ENCODE results near the gene KIRREL3.

The KIRREL3 gene

DNA sequence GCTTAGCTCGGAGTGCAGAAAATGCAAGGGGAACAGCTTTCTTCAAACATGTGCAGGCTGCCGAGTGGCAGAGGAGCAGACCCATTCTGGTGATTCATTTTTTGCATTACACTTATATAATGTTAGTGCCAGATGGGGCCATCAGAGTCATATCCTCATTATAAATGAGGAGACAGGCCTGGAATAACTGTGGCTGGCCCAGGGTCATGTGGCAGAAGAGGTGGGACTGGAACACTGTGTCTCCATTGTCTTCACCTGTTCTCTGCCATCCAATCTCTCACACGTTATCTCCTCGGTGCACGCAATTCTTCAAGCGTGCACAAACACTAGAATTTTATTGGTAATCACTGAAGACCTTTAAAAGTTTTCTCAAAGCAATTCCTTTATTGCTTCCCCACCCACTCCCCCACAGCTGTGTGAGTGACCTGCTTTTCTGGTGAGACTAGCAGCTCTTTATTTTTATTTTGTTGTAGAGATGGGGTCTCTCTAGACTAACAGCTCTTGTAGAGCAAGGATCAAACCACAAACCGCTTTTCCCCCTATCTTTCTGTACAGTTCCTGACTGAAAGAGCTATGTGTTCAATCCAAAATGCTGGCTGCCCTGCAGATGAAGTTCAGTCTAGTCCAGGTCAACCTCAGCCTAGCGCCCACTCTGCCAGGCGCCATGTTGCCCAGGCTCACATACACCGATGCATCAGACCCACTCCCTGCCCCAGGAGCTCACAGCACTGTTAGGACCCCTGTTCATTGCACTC is 569.8 kb downstream of the KIRREL3 start:
- no peak for DNase-seq

- DNase-seq, result no peak
Measured at GRCh38 chr11:126426820-126427749, 573.5 kb downstream of the KIRREL3 start.

DNA sequence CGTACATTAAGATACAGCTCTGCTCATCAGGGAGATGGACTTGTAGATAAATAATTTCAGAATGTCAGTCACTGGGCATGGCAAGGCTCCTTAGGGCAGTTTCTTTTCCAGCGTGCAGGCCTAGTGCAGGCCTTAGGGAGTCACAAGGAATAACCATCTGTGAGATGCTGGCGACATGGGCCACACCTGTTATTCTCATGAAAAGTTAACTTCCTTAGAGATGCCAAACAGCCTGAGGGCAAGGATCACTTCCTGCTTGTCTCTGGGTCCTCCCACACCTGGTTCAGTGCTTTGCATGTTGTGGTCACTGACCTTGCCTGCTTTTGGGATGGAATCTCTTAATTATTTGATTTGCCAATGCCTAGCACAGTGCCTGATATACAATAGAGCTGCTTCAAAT is 574.5 kb downstream of the KIRREL3 start:
- no peak for DNase-seq

- no peak for DNase-seq
Measured at GRCh38 chr11:126424471-126425039, 576.0 kb downstream of the KIRREL3 start.

DNA sequence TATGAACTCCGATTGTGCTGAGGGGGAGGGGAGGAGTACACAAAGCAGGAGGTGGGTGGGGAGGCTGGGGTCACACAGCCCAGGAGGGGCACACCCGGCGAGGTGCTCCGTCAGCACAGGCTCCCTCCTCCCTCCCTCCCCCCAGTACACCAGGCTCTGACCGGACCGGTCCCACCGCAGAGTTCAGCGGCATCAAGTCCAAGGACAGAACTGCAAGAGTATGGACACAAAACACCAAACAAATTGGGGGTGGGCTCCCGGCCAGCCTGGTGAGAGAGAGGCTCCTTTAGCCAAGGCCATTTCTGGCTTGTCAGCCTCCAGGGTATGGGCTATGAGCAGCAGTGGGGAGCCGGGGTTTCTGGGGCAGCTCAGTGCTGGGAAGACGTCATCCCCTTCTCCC is 576.8 kb downstream of the KIRREL3 start:
- DNase-seq, result no peak

- no peak for DNase-seq
Measured at GRCh38 chr11:126423154-126423553, 577.4 kb downstream of the KIRREL3 start.

DNA sequence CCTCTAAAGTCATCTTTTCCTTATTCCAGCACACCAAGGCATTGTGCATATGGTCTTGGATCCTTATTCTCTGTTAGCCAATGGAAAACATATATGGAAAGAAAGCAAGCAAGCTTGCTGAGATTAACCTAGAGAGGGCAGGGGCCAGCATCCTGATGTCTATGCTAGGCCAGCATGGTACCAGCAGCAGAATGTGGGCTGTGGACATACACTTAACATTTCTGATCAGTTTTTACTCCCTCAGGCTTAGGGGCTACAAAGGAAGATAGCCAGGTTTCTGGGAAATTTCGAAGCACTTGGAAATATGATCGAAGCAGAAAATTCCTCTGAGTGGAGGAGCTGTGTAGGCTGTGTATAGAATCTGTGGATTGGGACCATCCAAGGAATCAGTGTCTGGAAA is 578.1 kb downstream of the KIRREL3 start:
- no peak for DNase-seq

- no peak for DNase-seq
Measured at GRCh38 chr11:126421271-126421671, 579.3 kb downstream of the KIRREL3 start.

GRCh38 chr11:126420698-126421256 is 579.8 kb downstream of the KIRREL3 start:
- no peak for DNase-seq

- peak; percentile 59 for DNase-seq
Measured at GRCh38 chr11:126419801-126420697, 580.5 kb downstream of the KIRREL3 start.

- no peak for DNase-seq
Measured at GRCh38 chr11:126418887-126419286, 581.7 kb downstream of the KIRREL3 start.

DNA sequence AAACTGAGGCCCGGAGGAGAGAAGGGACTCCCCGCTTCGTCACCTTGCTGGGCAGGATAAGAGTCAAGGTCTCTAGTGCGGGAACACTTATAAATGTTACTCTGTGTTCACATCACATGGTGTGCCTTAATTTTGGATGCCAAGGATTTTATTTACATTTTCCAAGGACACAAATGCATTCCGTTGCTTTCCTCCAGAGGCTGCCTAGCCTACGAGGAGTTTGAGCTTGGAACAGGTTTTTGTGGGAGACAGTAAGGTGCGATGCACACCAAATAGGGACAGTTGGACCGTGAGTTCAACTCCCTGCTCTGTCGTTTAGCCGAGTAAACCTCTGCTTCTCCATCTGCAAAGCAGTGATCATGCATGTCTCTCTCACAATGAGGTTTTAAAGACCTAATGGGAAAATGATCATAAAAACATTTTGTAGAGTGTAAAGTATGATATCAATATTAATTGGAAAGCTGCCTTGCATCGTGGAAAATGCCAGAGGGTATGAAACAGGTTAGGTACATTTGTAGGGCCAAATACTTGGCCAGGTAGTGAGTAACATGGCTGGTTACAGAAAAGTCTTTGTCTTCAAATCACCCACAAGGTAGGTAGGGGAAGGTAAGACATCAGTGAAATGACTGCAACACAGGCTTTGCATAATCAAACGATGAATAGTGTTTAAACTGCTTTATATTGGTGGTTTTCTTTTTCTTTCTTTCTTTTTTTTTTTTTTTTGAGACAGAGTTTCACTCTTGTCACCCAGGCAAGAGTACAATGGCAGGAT is 583.3 kb downstream of the KIRREL3 start:
- no peak for DNase-seq

- DNase-seq, result peak; percentile 89
Measured at GRCh38 chr11:126416542-126417090, 584.0 kb downstream of the KIRREL3 start.

- DNase-seq, result peak; percentile 87
Measured at GRCh38 chr11:126415669-126416420, 584.7 kb downstream of the KIRREL3 start.

- peak; percentile 98 for DNase-seq
Measured at GRCh38 chr11:126415128-126415527, 585.4 kb downstream of the KIRREL3 start.

GRCh38 chr11:126414615-126415014 is 586.0 kb downstream of the KIRREL3 start:
- no peak for DNase-seq

- no peak for DNase-seq
Measured at GRCh38 chr11:126413843-126414405, 586.6 kb downstream of the KIRREL3 start.

GRCh38 chr11:126413426-126413825 is 587.1 kb downstream of the KIRREL3 start:
- no peak for DNase-seq

- DNase-seq, result no peak
Measured at GRCh38 chr11:126411971-126412381, 588.6 kb downstream of the KIRREL3 start.

GRCh38 chr11:126410649-126411048 is 589.9 kb downstream of the KIRREL3 start:
- DNase-seq, result no peak
